ENCODE results near the gene CHD1L.

- TF ChIP-seq POLR2A (IDR thresholded peaks at IDR 0.05; ENCODE audit: low read depth, low read length) (no peak), CTCF (conservative IDR thresholded peaks at IDR 0.05; ENCODE audit: low read depth, low read length) (no peak), NFE2L2 (IDR thresholded peaks at IDR 0.05; ENCODE audit: low read depth, low read length) (no peak), USF2 (IDR thresholded peaks at IDR 0.05; ENCODE audit: low read depth, low read length) (no peak), ELK1 (IDR thresholded peaks at IDR 0.05; ENCODE audit: borderline replicate concordance, low read depth, low read length) (no peak)
Measured at GRCh38 chr1:147341246-147341645, 98.8 kb downstream of the CHD1L start.

All from IMR-90 (cell line).